ENCODE results near the gene CDIP1.

Gene CDIP1

DNA sequence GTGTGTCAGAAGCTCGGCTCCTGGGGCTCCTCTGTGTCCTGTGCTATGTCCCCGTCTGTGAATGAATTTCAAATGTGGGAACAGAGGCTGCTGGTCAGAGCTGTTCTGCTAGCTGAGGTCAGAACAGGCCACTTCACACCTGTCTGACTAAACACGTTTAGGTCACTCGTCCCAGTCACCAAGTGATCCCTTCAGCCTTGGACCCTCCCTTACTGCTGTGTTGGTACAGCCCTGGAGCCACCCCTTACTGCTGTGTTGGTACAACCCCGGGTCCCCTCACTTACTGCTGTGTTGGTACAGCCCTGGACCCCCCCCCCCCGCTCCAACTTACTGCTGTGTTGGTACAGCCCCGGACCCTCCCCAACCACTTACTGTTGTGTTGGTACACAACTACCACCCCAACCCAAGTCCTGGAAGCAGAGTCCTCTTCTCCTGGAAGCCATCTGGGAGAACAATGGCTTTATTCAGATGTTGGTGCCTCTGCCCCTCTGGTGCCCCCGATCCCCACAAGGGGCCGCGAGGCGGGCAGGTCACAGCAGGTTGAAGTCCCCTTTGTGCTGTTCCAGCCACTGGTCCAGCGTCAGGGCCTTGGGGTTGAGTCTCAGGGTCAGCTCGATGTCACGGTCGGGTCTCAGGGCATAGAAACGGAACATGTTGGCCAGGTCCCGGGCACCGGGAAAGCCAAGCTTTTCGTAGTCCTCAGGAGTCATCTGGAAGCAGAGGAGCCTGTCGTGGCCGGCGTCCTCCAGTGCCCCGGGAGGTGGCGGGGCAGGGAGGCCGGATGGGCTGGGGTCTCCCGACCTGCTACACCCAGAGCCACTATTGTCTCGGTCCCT, 77.1 kb downstream of the CDIP1 start:
- H3K9me2 ChIP-seq (replicated peaks; ENCODE audit: insufficient read depth, low read length), result no peaks in the 10 kb centered on the region
- no peaks in the 10 kb centered on the region for H3K27me3 ChIP-seq (replicated peaks; ENCODE audit: insufficient read depth, low read length)
- no peak overlapping the region for H3K4me3 ChIP-seq (ENCODE audit: low read length)
- H3K4me1 ChIP-seq (ENCODE audit: low read length), result no peaks in the 10 kb centered on the region
- no peaks in the 10 kb centered on the region for H3K36me3 ChIP-seq (replicated peaks; ENCODE audit: insufficient read depth, low read length)
- no peak overlapping the region for H3K27ac ChIP-seq (ENCODE audit: low read length)
- H4K20me1 ChIP-seq (ENCODE audit: insufficient read depth, low read length), result no peaks in the 10 kb centered on the region
- no peak overlapping the region for H2AFZ ChIP-seq (ENCODE audit: low read length)
- H3K9me3 ChIP-seq (replicated peaks; ENCODE audit: insufficient read depth, low read length), result no peaks in the 10 kb centered on the region
- H3K79me2 ChIP-seq (ENCODE audit: low read length), result no peaks in the 10 kb centered on the region
- DNase-seq, result no peak
- H3K4me2 ChIP-seq (ENCODE audit: low read depth, low read length), result no peak overlapping the region
- no peak overlapping the region for H3K9ac ChIP-seq (ENCODE audit: low read length)
- H3F3A ChIP-seq (ENCODE audit: insufficient read depth, low read length), result no peaks in the 10 kb centered on the region
- TF ChIP-seq EZH2 (optimal IDR thresholded peaks at IDR 0.05; ENCODE audit: low read depth, low read length) (no peak), EZH2phosphoT487 (IDR thresholded peaks at IDR 0.05; ENCODE audit: low read length) (no peak)
- TF ChIP-seq, protein P1, sequence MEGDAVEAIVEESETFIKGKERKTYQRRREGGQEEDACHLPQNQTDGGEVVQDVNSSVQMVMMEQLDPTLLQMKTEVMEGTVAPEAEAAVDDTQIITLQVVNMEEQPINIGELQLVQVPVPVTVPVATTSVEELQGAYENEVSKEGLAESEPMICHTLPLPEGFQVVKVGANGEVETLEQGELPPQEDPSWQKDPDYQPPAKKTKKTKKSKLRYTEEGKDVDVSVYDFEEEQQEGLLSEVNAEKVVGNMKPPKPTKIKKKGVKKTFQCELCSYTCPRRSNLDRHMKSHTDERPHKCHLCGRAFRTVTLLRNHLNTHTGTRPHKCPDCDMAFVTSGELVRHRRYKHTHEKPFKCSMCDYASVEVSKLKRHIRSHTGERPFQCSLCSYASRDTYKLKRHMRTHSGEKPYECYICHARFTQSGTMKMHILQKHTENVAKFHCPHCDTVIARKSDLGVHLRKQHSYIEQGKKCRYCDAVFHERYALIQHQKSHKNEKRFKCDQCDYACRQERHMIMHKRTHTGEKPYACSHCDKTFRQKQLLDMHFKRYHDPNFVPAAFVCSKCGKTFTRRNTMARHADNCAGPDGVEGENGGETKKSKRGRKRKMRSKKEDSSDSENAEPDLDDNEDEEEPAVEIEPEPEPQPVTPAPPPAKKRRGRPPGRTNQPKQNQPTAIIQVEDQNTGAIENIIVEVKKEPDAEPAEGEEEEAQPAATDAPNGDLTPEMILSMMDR (IDR thresholded peaks at IDR 0.05; ENCODE audit: low read length), result no peak

DNA sequence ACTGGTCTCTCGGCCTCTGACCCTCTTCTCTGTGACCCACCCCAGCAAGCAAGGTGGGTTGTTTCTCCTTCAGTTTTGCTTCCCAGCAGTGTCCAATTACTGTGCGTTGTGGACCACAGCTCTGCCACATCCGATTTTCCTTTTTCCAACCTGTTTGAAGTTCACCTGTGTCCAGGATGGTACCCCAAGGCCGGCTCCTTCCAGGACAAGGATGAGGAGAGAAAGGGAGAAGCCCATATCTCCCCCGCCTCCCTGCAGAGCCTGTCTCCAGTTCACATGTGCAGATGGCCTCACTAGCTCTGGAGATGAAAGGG, 77.7 kb downstream of the CDIP1 start:
- no peak overlapping the region for H3K27ac ChIP-seq (ENCODE audit: low read length)
- DNase-seq, result no peak
- no peaks in the 10 kb centered on the region for H4K20me1 ChIP-seq (ENCODE audit: insufficient read depth, low read length)
- no peaks in the 10 kb centered on the region for H3K27me3 ChIP-seq (replicated peaks; ENCODE audit: insufficient read depth, low read length)
- H3K9me2 ChIP-seq (replicated peaks; ENCODE audit: insufficient read depth, low read length), result no peaks in the 10 kb centered on the region
- H3K79me2 ChIP-seq (ENCODE audit: low read length), result no peaks in the 10 kb centered on the region
- TF ChIP-seq, protein P1 (IDR thresholded peaks at IDR 0.05; ENCODE audit: low read length), result no peak
- TF ChIP-seq EZH2phosphoT487 (IDR thresholded peaks at IDR 0.05; ENCODE audit: low read length) (no peak), EZH2 (optimal IDR thresholded peaks at IDR 0.05; ENCODE audit: low read depth, low read length) (no peak)
- no peaks in the 10 kb centered on the region for H3K4me1 ChIP-seq (ENCODE audit: low read length)
- no peak overlapping the region for H3K4me2 ChIP-seq (ENCODE audit: low read depth, low read length)
- H3K4me3 ChIP-seq (ENCODE audit: low read length), result no peak overlapping the region
- H3K36me3 ChIP-seq (replicated peaks; ENCODE audit: insufficient read depth, low read length), result no peaks in the 10 kb centered on the region
- no peaks in the 10 kb centered on the region for H3K9me3 ChIP-seq (replicated peaks; ENCODE audit: insufficient read depth, low read length)
- H3K9ac ChIP-seq (ENCODE audit: low read length), result no peak overlapping the region
- no peak overlapping the region for H2AFZ ChIP-seq (ENCODE audit: low read length)
- no peaks in the 10 kb centered on the region for H3F3A ChIP-seq (ENCODE audit: insufficient read depth, low read length)

All from MM.1S (cell line).